GM21717 (cell line): Measurements from ENCODE around the gene PANK4.

Experiments
- ATAC-seq: cut with Tn5 transposase; IDR thresholded peaks from one replicate; pipeline ENCODE4 v1.9.1; 2021; ENCODE audit warnings: mild to moderate bottlenecking, moderate library complexity; ENCODE audit not compliant: unreplicated experiment

The PANK4 gene

DNA sequence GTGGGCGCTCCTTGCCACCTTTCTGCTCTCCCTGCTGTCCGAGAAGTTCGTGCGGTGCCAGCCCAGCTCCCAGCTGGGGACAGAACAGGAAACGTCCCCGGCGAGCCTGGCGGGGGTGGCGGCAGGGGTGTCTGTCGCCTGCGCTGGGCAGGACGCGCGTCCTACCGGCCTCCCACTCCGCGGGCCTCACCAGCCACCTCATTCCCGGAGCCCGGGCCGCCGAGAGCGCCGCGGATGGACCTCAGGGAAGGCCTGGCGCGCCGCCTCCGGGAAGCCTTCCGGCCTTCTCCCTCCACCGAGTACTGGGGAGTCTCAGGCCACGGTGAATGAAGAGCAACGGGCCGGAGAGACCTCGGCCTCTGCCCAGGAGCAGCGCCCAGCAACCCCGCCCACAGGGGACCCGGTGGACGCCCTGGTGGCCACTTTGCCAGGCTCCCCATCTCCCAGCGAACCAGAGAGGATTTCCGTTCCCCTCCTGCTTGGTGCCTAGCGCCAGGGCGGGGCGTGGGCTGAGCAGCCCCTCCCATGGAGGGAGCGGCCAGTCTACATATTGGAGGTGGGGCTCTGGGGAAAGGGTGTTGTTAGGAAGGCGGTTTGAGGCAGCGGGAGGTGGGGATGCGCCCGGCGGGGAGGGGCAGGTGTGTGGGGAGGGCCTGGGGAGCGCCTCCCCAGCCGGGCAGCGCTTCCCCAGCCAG lies 20.3 kb upstream of the PANK4 start:
- peak; percentile 28 for ATAC-seq

DNA sequence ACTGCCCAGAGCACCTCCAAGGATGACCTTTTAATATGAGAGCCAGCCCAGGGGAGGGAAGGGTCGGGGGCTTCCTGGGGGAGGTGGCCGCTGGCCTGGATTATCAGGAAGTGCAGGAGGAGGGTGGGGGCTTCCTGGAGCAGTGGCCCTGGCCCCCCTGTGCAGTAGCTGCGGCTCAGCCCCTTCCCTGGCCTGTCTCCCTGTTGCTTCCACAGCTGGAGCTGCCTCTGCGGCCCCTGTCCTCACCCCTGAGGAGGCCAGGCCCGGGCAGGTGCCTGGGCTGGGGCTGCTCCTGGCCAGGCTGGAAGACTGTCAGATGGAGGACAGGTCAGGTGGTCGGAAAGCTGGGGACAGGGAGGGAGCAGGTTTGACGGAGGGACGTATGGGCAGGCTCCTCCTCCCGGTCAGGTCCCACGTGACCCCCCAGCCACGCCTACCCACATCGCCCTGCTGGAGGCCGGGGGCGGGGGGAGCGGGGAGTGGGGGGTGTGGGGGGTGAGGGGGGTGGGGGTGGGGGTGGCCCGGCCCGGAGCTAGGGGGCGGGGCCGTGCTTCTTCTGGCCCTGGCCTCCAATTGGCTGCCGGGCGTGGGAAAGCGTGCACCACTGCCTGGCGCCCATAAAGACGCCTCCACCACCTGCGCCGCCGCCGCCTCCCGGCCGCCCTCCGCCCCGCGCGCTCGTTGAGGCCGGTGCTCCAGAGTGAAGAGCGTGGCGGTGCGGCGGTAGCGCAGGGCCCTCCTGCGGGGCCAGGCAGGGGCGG lies 19.5 kb upstream of the PANK4 start:
- peak; percentile 28 for ATAC-seq

DNA sequence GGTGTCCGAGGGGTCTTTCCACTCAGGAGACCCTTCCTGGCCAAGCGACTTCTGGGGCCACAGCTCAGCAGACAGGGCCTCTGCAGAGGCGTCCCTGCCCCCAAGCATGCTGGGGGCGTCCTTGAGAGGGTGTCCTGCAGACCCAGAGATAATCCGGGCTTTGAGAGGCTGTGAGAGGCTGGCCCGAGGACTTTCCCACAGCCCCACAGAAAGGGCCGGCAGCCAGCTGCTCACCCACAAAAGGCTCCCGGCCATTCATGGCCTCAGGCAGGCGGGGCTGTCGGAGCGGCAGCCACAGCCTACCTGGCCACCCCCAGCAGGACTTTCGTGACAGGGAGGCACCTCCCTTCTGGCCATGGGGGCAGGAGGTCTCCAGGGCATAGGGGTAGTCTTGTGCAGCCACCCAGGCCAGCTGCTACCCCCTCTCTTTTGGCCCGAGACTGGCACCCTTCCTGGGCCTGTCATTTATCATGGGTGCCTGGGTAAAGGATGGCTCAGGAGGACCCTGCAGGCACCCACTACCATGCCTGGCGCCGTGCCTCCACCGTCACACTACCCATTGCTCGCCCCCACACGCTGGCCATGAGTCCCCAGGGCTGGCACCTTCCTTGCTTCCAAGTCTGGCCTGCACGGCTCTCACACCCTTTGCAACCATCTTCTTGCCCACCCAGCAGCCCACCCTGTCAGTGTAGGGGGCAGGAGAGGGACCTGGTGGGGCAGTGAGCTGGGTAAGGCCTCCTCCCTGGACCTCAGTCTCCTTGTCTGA lies 18.7 kb upstream of the PANK4 start:
- no peak for ATAC-seq

DNA sequence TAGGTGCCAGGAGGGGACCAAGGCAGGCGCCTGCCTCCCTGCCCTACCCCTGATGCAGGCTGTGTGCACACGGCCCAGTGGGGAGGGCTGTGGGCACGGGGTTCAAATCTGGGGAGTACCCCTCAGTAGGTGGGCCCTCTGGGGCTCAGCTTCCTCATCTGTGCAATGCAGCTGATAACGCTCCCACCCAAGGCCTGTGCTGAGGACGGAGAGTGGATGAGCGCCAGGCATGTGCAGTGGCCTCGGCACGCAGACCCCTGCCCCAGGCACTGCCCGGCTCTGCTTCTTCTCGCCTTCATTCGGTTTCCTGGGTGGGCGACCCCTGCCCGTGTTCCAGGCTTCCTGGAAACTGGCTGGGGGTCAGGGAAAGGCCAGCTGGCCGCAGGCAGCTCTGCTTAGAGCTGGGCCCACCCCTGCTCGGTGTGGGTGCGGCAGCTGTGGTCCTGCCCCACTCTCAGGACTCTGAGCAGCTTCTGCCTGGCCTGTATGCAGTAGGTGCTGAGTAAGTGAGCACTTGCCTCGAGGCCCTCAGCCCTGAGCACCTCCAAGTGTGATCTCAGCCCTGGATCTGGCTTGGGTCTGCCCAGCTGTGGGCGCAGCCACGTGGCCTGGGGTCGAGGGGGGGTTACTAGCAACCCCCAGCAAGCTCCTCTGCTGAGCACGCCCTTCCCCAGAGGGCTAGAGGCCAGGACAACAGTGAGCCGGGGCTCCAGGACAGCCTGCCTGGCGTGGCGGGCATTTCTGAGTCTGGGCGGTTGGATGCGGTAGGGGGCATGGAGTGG lies 17.9 kb upstream of the PANK4 start:
- ATAC-seq: no peak

DNA sequence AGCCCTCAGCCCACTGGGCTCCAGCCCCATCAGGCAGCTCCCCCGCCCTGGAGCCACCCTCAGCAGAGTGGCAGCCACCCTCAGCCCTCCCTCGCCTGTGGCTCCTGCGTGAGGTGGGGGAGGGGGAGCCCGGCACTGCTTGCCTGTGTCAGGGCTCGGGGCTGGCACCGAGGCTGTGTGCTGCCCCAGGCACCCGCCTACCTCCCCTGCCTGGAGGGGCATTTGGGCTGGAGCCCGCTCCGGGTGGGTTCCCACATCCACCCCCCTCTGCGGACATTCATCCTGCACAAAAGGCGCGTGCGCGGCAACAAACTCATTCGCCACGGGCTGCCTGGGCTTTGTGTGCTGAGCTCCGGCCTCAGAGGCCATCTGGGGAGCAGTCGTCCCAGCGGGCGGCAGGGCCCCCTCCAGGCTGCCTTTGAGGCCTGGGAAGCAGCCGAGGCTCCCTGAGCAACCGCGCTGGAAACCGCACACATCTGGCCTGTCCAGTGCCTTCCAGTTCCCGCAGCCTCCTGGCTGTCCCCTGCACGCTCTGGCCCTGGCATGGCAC lies 17.2 kb upstream of the PANK4 start:
- ATAC-seq: no peak

DNA sequence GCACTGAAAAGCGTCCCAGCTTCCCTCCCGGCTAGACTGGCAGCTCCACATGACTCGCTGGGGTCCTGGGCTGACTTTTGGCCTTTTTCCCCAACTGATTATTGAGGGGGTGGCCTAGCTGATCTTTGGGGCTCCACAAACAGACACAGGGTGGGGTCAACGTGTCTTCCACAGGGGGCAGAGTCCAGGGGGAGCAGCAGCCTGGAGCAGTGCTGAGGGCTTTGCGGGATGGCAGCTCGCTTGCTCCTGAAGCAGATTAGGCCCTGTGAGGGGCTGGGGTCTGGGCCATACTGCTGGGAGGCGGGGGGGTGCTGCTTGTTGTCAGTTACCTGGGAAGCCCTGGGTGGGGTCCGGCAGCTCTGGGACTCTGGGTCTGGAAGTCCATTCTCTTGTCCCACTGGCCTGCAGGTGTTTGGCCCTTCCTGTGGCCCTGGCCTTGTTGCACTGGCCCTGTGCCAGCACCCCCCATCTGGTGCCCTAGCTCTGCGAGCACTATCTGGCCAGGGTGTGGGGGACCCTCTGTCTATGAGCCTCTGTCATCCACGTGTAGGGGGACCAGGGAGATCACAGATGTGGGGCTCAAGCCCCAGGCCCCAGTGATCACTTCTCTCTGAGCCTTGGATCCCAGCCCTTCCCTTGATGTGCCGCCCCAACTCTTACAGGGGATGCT lies 16.0 kb upstream of the PANK4 start:
- ATAC-seq: no peak

DNA sequence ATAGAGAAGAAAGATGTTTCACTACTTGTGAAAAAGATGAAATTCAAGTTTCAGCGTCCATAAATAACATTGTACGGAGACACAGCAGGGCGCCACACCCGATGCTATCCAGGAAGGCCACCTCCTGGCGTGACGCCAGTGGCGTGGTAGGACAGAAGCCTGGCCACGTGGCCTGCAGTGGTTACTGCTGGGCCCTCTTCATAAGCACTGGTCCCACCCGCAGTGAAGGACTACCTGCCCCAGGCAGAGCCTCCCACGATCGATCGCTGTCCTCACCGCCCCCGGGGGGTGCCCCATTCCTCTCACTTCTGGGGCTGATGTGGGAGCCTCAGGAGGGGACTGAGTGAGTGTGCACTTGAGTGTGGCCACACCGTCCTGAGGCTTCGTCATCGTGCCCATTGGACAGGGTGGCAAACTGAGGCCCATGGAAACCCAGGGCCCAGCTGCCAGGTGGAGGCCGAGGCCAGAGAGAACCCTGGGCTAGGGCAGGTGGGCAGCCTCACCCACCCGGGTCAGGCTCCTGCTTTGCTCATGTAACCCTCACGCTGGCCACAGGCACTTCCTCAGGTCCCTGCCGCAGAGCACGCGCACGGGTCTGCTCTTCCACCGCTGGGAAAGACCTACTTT lies 15.3 kb upstream of the PANK4 start:
- no peak for ATAC-seq

DNA sequence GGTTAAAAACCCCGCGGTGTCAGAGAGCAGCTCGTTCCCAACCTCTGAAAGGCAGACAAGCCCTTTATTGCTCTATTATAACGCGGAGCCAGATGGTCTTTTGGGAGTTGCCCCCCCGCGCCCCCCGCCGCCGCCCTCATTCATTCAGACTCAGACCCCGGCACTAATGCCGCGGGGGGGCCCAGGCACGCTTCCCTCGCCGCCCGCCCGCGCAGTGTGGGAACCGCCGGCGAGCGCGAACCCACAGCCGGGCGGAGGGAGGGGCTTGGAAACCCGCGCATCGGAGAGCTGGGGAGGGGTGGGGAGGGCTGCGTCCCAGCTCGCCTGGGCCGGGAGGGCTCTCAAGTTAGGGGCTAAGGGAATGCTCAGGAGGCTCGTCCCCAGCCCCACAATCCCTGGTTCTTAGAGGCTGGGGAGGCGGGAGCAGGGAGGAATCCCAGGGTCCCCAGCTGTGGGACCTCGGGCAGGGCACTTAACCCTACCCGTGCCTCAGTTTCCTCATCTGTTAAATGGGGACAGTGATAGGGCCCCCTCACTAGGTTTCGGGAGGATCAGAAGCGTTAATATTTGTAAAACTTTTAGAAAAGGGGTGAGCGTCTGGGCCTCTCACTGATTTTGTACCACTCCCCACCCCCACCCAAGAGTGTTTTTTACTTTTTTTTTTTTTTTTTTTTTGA lies 14.6 kb upstream of the PANK4 start:
- no peak for ATAC-seq

DNA sequence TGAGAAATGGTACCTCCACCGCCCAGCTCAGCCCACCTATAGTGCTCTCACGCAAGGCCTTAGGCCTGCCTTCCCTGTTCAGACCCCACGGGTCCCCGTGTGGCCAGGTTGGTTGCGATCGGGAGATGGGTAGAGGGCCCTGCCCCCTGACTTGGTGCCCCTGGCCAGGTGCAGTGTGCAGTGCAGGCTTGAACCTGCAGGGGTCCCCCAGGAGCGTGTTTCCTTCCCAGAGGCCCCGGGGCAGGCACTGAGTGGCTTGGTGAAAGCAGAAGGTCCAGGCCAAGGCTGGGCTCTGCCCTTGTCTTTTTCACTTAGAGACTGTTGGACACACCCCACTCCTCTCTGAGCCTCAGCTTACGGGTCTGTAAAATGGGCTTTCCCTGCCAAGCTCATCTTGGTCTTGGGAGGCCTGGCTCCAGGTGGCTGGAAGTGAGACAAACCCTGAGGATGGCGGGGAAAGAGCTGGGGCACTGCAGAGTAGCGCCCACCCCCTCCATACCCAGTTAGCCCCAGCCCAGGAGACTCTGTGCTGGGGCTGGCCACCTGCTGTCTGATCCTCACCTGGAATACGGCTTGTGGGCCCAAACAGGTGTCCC lies 13.0 kb upstream of the PANK4 start:
- no peak for ATAC-seq

DNA sequence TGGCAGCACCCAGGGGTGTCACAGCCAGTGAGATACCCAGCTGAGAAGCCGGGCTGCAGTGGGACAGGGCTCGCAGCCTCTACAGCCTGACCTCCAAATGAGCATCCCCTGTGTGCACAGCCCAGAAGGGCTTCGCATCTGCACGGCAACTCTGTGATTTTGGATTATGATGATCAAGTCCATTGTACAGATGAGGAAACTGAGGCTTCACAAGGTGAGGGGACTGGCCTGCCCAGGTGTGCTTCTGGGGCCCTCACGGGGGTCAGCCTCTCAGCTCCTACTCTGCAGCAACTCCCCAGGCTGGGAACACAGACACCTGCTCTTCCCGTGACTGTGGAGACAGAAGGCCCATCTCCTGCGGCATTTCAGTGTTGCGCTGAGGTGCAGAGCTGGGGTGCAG lies 12.5 kb upstream of the PANK4 start:
- no peak for ATAC-seq

DNA sequence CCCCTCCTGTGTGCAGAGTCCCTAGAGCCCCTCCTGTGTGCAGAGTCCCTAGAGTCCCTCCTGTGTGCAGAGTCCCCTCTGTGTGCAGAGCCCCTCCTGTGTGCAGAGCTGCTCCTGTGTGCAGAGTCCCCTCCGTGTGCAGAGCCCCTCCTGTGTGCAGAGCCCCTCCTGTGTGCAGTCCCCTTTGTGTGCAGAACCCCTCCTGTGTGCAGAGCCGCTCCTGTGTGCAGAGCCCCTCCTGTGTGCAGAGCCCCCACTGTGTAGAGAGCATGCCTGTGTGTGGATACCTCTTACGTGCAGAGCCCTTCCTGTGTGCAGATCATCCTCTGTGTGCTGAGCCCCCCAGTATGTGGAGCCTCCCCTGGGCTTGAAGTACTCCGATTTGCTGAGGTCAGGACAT lies 12.0 kb upstream of the PANK4 start:
- no peak for ATAC-seq

DNA sequence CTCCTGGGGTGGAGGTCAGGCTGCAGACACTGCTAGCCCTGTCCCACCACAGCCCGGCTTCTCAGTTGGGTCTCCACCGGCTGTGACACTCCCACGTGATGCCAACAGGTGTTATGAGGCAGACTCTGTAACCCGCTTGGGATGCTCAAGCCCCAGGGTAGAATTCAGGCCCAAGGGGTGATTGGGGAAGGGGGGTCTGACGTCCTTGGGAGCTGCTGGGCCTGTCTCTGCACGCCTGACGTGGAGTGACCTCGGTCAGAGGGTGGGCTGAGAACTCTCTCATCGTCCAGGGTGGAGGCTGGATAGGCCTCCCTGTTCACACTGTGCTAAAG lies 11.4 kb upstream of the PANK4 start:
- ATAC-seq: no peak

DNA sequence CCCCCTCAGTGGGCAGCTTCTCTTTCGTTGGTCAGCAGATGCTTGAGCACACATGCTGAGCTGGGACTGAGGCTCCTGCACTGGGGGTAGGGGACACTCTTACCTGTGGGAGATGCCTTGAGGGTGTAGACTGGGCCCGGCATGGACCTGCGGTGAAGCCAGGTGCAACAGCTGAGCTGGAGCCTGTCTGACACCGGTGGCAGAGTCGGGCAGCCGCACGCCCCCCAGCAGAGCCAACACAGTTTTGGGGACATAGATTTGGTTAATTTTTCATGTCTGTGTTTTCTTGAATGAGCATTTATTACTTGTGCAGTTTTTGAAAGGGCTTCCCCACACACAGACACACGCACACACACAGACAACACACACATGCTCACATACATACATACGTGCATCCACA lies 9.6 kb upstream of the PANK4 start:
- no peak for ATAC-seq

DNA sequence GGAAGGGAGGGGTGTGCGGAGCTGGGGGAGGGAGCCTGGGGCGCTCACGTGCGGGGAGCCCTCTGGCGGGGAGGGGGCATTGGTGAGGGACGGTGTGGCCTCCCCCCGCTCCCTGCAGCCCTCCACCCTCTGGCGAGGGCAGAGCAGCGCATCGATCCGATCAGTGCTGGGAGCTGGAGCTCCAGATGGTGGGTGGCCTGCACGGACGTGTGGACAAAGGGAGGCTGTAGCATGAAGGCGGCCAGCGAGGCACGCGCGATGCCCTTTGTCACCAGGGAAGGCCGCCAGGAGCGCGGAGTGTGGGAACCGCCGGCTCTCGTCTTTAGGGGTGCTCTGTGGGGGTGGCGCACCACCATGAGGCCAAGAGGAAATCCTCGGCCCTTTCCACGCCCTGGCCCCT lies 9.1 kb upstream of the PANK4 start:
- ATAC-seq: no peak

DNA sequence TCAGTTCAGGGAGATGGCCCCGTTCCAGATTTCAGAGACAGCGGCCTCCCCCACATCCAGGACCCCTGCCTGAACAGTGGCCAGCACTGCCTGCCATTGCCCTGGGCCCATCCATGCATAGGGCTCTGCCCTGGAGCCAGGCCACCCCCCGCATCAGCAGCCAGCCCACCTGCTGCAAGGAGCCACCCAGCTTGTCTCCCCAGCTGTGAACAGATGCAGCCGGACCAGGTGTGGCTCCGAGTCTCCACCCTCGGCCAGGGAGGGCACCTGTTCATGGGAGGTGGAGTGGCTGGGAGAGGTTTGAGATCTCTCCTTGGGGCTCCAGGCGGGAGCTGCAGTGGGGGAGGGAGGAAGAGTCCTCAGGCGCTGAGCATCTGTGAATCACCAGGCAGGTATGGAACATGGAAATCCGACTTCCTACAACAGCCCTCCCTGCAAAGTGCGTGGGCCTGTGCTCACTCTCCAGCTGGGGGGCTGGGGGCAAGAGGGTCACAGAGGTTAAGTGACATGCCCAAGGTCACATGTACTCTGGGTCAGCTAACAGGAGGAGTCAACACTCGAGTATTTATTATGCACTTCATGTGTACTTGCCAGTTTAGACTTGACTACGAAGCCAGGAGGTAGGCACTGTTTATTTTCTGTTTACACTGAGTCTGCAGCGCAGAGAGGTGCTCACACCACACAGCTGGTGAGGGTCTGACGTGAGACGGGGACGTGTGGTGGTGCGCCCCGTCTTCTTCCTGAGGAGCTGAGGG lies 8.5 kb upstream of the PANK4 start:
- ATAC-seq: no peak

DNA sequence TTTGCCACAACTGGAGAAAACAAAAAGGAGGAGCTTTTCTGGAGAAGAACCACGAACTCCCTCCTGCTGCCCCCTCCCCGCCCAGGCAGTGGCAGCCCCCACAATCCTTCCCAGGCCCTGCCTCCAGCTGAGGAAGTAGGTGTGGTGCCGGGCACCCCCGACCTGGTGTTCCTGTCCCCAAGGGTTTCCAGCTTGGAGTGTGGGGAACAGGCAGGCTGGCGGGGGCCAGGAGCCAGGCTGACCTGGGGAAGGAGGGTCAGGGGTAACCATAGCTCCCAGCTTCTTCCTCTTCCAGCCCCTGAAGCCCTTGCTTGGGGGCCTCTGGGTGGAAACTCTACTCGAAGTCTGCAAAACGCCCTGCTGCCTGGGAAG lies 7.9 kb upstream of the PANK4 start:
- no peak for ATAC-seq

DNA sequence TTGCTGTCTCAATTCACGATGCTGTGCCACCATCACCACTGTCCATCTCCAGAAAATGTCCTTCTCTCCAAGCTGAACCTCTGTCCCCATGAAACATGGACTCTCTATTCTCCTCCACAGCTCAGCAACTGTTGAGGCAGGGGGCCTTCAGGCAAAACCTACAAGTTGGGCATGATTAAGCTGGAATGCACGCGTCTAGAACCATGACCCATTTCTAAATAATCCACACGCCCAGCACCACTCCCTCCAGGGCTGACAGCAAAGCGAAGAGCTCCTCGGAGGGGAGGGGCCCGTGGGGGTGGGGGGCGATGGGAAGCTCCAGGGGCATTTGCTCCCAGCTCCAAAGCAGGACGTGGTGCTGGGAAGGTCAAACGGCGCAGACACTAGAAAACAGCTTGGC lies 7.0 kb upstream of the PANK4 start:
- ATAC-seq: no peak

DNA sequence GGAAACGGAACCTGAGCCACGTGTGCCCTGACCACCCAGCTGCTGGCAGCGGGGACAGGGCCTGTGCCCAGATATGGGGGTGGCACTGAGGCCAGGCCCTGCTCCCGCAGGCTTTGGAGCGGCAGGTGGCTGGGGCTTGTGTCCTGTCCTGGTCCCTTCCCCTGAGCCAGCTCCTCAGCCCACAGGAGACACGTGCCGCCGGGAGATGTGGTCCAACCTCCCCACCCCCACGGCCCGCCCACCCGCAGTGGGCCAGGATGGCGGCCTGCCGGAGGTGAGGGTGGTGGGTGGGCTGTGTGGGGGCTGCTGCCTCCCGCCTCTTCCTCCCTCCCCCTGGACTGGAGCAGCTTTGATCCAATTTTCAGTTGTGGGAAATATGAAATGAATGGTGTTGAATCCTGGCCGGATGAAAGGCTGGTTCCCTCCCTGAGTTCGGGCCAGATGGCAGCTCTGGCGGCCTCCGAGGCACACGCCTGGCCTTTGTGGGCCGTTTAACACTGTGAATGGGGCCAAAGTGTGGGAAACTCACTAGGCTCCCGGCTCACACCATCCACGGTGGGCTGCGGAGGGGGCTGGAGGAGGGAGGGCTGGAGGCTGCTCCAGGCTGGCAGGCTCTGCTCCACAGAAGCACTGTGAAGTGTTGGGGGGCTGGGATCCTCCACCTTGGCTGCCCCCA lies 6.2 kb upstream of the PANK4 start:
- no peak for ATAC-seq
